ENCODE data around the gene GPR108.

GPR108 gene

DNA sequence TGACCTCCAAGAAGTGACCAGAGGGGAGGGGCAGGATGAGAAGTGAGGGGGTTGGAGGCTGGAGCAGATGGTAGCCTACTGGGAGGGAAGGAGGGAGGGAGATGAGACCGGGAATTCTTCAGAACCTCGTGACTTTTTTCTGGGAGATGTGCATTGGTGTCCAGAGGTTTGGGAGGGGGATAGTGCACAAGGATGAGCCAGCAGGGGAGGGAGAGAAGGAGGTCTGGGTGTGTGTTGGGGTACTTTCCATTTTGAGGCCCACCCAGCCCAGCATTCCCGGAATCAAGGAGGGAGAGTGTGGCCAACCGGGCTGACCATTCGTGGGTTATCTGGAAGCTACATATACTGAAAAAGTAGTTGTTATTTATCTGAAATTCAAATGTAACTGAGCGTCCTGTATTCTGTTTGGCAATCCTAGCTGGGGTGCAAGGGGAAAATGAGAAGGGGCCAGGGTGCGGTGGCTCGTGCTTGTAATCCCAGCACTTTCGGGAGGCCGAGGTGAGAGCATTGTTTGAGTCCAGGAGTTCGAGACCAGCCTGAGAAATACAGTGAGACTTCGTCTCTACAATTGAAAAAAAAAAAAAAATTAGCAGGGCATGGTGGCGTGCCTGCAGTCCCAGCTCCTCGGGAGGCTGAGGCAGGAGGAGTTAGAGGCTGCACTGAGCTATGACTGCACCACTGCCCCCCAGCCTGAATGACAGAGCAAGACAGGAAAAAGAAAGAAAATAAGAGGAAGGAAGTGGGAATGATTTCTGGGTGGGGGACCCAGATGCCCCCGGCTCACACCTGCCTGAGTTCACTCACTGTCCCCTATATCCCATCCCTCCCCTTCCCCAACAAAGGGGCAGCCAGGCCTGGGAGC lies 12.5 kb downstream of the GPR108 start:
- in situ Hi-C loops (cut with MboI; ENCODE audit: low sequenced_read_pairs, unreplicated experiment) = no loop called here
- TF ChIP-seq, protein P1, sequence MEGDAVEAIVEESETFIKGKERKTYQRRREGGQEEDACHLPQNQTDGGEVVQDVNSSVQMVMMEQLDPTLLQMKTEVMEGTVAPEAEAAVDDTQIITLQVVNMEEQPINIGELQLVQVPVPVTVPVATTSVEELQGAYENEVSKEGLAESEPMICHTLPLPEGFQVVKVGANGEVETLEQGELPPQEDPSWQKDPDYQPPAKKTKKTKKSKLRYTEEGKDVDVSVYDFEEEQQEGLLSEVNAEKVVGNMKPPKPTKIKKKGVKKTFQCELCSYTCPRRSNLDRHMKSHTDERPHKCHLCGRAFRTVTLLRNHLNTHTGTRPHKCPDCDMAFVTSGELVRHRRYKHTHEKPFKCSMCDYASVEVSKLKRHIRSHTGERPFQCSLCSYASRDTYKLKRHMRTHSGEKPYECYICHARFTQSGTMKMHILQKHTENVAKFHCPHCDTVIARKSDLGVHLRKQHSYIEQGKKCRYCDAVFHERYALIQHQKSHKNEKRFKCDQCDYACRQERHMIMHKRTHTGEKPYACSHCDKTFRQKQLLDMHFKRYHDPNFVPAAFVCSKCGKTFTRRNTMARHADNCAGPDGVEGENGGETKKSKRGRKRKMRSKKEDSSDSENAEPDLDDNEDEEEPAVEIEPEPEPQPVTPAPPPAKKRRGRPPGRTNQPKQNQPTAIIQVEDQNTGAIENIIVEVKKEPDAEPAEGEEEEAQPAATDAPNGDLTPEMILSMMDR (IDR thresholded peaks at IDR 0.05; ENCODE audit: borderline replicate concordance, control extremely low read depth, extremely low read depth, insufficient read depth, missing control alignments) = no peak
- no peak for DNase-seq (ENCODE audit: low spot score)

DNA sequence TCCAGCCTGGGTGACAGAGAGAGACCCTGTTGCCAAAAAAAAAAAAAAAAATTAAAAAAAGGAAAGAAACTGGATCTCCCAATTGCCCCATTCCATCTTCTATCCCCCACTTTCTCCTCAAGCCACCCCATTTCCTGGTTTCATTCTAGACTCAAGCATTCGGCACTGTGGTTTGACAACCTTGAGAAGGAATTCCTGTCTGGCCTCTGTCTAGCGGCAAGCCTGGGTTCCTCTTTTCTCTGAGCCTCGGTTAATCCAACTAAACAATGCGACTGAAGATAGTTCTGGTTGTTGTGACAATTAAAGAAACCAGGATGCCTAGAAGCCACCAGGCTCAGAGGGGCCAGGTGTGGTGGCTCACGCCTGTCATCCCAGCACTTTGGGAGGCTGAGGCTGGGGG lies 13.6 kb downstream of the GPR108 start:
- in situ Hi-C loops (cut with MboI; ENCODE audit: low sequenced_read_pairs, unreplicated experiment) = no loop called here
- TF ChIP-seq, protein P1 (IDR thresholded peaks at IDR 0.05; ENCODE audit: borderline replicate concordance, control extremely low read depth, extremely low read depth, insufficient read depth, missing control alignments) = no peak
- no peak for DNase-seq (ENCODE audit: low spot score)

DNA sequence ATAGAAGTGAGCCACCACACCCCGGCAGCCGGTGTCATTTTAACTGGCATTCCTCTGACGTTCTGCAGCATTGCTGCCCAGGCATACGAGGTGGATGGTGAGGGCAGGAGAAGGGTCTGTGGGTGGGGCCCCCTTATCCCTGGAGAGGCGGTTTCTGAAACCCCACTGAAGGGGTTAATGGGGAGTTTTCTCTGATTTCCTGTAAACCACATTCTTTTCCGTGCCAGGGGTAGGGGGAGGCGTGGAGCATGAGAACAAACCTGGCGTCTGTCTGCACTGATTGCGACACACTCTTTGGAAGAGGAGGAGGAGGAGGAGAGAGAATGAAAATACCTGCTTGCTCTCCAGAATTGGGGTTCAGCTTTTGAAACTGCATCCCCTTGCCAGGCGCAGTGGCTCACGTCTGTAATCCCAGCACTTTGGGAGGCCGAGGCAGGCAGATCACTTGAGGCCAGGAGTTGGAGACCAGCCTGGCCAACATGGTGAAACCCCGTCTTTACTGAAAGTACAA lies 14.2 kb downstream of the GPR108 start:
- no peak for DNase-seq (ENCODE audit: low spot score)
- in situ Hi-C loops (cut with MboI; ENCODE audit: low sequenced_read_pairs, unreplicated experiment) = no loop called here
- TF ChIP-seq, protein P1 (IDR thresholded peaks at IDR 0.05; ENCODE audit: borderline replicate concordance, control extremely low read depth, extremely low read depth, insufficient read depth, missing control alignments) = no peak

DNA sequence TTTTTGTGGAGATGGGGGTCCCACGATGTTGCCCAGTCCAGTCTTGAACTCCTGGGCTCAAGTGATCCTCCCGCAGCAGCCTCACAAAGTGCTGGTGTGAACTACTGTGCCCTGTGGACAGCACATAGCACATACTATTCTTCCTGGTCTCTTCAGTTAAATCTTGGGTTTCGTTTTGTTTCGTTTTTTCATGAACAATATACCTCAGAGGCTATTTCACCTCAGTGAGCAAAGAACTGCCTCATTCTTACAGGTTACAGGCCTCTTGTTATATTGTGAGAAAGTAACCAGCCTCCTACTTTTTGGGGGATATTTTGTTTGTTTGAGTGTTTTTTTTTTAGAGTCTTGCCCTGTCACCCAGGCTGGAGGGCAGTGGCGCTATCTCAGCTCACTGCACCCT lies 15.6 kb downstream of the GPR108 start:
- TF ChIP-seq, protein P1 (IDR thresholded peaks at IDR 0.05; ENCODE audit: borderline replicate concordance, control extremely low read depth, extremely low read depth, insufficient read depth, missing control alignments) = no peak
- in situ Hi-C loops (cut with MboI; ENCODE audit: low sequenced_read_pairs, unreplicated experiment) = no loop called here
- peak; percentile 78 for DNase-seq (ENCODE audit: low spot score)

DNA sequence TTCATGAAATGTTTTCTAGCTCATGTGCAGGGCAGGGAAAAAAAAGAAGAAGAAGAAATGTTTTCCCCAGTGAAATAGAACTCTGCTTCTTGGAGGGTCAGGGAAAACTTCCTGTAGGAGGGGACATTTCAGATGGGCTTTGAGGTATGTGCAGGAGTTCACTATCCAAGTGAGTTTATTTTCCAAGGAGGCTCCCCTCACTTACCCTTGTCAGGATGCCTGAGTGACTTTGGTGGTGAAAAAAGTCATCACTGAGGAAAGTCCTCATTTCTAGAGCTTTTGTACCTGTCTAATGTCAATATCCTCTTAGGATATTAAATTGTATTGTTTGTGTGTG lies 16.3 kb downstream of the GPR108 start:
- DNase-seq (ENCODE audit: low spot score) = no peak
- in situ Hi-C loops (cut with MboI; ENCODE audit: low sequenced_read_pairs, unreplicated experiment) = no loop called here
- TF ChIP-seq, protein P1 (IDR thresholded peaks at IDR 0.05; ENCODE audit: borderline replicate concordance, control extremely low read depth, extremely low read depth, insufficient read depth, missing control alignments) = no peak

DNA sequence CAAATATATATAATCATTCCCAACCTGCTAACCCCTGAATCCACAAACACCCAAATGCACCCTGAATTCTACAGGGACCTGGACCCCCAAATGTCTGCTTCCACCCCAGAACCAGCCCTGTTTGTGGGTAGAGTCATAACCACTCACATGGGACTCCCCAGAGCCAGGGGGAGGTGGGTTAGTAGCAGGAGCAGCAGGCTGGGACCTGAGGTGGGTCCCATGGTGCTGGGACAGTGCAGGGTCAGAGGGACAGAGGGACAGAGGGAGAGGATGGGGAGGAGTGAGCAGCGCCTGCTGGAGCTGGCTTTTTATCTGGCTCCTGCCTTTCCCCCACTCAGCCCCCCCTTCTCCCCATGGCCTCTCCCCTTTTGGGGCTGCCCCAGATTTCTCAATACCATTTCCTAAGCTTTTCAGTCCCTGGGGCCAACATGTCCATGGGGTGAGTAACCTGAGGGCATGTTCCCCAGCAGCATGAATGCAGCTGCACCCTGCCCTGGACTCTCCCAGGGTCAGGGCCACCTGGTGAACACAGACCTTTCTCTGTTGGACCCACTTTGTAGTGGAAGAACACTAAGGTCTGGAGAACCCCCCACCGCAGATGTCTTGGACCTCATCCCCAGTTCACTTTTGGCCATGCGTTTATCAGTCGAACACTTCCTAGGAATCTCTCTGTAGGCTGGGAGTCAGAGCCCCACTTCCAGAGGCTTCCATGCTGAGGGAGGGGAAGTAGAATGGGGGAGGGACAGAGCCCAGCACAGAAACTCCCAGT lies 16.8 kb downstream of the GPR108 start, which contains the start of gene C3:
C3 (minus strand) TSS at position 282 of the 769 bp plus-strand sequence; CDS start at position 221, 61 bp downstream.
- in situ Hi-C loops (cut with MboI; ENCODE audit: low sequenced_read_pairs, unreplicated experiment) = no loop called here
- TF ChIP-seq, protein P1 (IDR thresholded peaks at IDR 0.05; ENCODE audit: borderline replicate concordance, control extremely low read depth, extremely low read depth, insufficient read depth, missing control alignments) = no peak
- DNase-seq (ENCODE audit: low spot score) = no peak

Measured in GM13976 (cell line).